Stimulated activated CD4-positive, alpha-beta T cell treated with anti-CD3 and anti-CD28 coated beads, TNF-alpha, amount 100 ng/mL, for 48 hours (primary cell): ENCODE results near the gene PCSK9.

Experiments
- DNase-seq, 3 donors: peaks; one replicate each; pipeline ENCODE4 v3.0.0-alpha.2; 2020; ENCODE audit warnings: low read depth in 3 of 3

Gene PCSK9

DNA sequence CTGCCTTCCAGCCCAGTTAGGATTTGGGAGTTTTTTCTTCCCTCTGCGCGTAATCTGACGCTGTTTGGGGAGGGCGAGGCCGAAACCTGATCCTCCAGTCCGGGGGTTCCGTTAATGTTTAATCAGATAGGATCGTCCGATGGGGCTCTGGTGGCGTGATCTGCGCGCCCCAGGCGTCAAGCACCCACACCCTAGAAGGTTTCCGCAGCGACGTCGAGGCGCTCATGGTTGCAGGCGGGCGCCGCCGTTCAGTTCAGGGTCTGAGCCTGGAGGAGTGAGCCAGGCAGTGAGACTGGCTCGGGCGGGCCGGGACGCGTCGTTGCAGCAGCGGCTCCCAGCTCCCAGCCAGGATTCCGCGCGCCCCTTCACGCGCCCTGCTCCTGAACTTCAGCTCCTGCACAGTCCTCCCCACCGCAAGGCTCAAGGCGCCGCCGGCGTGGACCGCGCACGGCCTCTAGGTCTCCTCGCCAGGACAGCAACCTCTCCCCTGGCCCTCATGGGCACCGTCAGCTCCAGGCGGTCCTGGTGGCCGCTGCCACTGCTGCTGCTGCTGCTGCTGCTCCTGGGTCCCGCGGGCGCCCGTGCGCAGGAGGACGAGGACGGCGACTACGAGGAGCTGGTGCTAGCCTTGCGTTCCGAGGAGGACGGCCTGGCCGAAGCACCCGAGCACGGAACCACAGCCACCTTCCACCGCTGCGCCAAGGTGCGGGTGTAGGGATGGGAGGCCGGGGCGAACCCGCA, at the start of gene PCSK9:
PCSK9 (plus strand) TSS at position 207 of the 741 bp plus-strand sequence; CDS start at position 497, 290 bp downstream.
- no peak for DNase-seq

DNA sequence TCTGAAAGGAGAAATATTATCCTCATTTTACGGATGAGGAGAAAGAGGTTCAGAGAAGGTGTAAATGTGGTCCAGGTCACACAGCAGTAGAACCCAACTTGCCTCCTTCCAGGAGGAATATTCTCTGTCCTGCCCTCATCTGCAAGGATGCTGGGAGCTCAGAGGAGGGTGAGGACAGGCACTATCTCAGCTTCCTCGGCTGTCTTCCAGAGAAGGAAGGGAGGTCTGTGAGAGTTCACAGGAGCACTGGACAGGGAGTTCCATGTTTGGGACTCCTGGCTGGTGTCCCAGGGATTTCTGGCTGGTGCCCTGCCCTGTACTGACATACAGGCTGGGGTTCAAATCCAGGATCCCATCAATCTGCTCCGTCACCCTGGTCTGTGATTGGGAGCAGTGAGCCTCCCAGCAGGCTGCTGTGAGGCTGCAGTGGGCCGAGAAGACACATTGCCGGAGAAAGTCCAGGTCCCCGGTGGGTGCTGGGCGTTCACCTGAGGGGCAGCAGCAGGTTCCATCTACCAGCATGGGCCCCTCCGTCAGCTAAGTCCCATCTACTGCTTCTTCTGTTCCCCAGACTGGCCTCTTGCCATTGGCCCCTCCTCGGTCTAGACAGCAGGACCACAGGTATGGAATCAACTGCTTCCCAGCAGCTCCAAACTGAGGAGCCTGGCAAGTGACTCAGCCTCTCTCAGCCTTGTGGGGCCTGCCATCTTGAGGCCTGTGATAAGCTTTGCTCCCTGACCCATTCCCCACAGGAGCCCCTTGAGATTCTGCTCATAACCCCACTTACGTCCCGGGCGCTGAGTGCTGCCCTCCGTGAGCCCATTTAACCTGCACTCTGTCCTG, 49.2 kb upstream of the PCSK9 start:
- no peak for DNase-seq

DNA sequence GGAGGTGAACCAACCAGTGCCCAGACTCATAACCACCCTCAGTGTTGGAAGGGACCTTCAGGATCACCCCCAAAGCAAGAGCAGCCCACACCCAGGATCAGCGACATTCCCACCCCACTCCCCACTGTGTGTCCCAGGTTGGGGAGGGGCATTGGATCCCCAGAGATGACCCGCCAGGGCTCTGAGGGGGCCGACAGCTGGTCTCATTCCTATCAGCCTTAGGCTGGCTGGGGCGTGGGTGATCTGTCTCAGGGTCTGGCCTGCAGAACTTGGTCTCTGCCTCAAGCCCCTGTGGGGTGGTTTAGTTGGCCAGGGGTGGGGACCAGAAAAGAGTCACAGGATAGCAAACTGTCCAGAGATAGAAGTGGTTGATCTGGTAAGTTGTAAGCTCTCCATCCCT, 48.4 kb upstream of the PCSK9 start:
- DNase-seq: no peak

- DNase-seq: no peak
These were observed 47.4 kb upstream of the PCSK9 start for GRCh38 chr1:54991939-54992338.

DNA sequence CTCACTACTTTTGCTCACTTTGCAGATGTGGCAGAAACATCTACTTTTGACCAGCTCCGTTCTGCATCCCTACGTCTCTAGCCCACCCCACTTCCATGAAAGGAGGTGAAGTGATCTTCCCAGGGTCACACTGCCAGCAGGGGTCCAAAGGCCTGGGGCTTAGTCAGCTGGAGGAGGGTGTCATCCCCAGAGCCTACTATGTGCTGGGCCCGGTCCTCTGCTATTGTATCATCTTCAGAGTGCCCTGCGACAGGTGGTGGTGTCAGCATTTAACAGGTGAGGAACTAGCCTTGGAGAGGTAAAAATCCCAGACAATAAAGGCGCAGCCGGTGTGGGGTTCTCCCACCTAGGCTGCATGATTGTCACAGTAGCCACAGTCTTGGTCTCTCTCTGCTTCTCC, 46.2 kb upstream of the PCSK9 start:
- no peak for DNase-seq

DNA sequence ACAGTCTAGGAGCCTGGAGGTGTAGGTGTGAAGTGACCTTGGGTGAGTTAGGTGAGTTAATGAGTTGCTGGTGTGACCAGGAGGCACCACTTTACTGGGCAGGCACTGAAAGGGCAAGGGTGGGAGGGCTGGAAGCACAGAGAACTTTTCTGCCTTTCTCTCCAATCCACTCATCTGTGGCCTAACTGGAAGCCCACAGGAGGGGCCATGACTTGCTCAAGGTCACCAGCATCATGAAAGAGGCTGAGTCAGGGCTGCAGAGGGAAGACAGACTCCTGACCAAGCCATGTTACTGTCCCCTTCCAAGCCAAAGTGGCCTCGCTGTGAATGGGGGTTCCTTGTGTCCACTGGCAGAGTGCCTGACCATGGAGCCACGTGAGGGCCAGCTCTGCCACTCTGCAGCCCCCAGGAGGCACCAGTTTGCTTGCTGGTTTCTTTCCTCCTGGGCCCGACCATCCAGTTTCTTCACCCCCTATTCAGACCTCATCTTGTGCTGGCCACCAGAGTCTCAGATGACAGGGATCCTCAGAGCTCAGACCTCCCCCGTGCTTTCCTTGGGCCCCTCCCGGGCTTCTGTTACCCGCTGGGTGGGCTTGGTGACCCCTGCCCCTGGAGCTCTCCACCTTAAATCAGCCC, 44.9 kb upstream of the PCSK9 start:
- DNase-seq: no peak

- no peak for DNase-seq
These were observed 44.2 kb upstream of the PCSK9 start for GRCh38 chr1:54995013-54995760.

DNA sequence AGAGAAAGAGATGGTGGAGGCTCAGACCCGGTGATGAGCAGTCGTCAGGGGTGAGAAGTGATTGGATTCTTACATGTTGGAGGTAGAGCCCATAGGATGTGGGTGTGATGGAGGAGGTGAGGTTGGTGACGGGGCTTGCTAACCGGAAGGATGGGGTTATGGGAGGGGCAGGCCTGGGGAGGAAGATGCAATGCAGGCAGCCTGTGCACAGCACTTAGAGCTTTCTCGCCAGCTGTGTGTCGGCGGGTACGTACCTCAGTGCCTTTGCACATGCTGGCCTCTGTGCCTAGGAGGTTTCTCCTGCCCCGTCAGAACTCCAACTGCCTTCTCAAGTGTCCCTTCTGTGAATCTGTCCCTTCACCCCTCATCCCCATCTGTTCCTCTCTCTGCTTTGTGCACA, 43.5 kb upstream of the PCSK9 start:
- no peak for DNase-seq

DNA sequence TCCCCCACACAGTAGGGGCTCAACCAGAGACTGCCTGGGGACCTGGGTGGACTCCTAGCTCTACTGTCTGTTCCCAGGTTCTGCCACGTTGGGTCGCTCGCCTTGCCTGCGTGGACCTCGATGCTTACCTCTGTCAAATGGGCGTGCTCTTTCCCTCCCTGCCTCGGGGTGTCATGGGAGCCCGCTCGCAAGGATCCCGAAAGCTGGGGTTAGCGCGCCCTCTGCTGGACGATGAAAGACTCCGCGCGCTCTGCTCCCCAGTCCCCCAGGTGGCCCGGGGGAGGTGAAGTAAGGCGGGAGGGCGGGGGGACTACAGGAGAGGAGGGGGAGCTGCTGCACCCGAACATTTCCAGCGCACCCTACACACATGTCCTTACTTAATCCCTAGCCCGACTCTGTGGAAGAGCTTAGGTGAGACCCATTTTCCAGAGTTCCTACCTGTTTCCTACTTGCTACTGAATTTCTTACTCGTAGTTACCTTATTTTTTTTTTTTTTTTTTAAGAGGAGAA, 42.9 kb upstream of the PCSK9 start:
- DNase-seq: peak; percentile 69 to 82 (median 76)

DNA sequence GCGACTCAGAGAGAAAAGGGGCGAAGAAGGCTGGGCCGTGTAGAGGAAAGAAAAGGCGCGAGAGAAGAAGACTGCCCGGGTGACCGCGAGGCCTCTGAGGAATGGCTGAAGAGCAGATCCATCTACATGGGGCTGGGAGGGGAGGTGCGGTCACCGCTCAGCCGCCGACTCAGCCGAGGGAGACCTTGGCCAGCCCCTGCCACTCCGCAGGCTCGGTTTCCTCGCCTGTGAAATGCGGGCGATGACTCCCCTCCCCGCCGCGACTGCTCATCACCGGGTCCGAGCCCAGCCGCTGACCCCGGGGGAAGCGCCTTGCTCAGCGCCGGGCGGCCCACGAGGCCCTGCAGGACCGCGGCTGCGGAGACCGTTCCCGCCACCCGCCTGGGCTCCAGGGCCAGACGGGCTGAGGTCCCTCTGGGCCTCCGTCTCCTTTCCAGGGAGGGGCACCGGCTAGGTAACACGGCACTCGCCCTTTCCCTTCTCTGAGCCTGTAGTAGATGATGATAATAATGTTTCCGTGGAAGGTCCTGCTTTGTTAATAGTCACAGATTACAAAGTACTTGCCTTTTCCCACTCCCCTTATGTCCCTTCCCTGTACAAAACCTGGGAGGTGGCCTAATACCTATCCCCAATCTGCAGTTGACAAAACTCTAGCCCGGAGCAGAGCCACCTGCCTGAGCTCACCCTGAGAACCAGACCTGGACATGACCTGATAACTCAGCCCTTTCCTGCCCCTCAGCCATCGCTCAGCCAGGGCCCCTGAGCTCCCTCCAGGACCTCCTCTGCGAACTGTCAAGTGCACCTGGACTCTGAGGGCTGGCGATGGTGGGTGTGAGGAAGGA, 42.3 kb upstream of the PCSK9 start:
- DNase-seq: no peak

GRCh38 chr1:54997711-54997986, 41.7 kb upstream of the PCSK9 start:
- no peak for DNase-seq

- no peak for DNase-seq
These were observed 41.2 kb upstream of the PCSK9 start for GRCh38 chr1:54998100-54998499.

GRCh38 chr1:54998677-54999076, 40.7 kb upstream of the PCSK9 start, which contains the start of gene BSND:
BSND (plus strand) TSS chr1:54998933; CDS start chr1:54999187, 254 bp downstream.
- no peak for DNase-seq

- DNase-seq: no peak
These were observed 39.0 kb upstream of the PCSK9 start for GRCh38 chr1:55000110-55001085.

GRCh38 chr1:55001311-55001710, 38.0 kb upstream of the PCSK9 start:
- no peak for DNase-seq

- no peak for DNase-seq
These were observed 36.7 kb upstream of the PCSK9 start for GRCh38 chr1:55002686-55003085.

DNA sequence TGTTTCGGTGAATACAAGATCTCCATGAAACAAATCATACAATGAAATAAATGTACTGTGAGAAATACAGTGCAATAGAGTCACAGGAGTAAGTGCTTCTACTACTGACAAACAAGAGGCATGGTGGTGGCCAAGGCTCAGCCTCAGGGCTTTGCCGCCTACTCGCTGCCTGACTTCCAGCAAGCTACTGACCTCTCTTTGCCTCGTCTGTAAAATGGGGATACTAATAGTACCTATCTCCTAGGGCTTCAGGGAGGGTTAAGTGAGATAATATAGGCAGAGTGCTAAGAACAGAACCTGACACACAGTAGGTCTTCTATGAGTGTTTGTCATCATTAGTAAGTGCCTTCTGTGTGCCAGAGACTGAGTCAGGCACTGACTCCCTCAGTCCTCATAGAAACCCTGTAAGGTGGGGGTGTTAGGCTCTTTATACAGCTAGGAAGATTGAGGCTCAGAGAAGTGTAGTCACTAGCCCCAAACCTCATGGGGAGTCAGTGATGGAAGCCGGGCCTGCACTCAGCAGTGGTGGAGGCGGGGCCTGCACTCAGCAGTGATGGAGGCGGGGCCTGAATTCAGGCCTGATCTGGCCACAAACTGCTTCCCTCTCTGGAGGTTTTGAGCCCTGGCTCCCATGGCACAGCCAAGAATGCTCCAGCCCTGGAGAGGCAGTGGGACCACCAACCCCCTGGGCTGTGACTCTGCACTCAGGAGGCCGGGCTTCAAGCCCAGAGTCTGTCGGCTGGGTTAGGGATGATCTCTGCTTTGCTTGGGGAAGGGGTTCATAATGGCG, 33.8 kb upstream of the PCSK9 start:
- DNase-seq: no peak

GRCh38 chr1:55006931-55007330, 32.4 kb upstream of the PCSK9 start:
- DNase-seq: no peak

DNA sequence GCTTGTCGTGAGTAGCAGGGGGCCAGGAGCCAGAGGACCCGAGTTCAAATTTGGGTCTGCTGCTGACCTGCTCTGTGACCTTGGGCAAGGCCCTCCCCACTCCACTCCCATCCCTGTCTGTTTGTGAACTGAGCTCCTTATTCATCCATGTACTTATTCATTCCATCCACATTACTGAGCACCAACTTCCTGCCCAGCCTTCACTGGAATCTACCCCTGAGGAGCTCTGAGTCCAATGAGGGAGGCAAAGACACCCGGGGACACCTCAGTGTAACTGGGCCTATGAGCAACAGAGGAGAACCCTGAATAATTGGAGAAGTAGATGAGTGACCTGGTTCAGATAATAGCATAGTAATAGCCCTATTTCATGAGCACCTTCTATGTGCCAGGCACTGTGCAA, 31.7 kb upstream of the PCSK9 start:
- DNase-seq: no peak
